Progenitor cell of endocrine pancreas (in vitro differentiated cells): ENCODE results near the gene LIN7B. TPM values are rescaled to one million over a fixed set of nuclear protein-coding genes. Genes with fewer than 3 reads are reported as not detected.

Source experiments
- DNase-seq: peaks from one replicate; pipeline ENCODE4 v3.0.0; 2021; ENCODE audit warnings: low spot score; ENCODE audit not compliant: unreplicated experiment
- H3K27ac Mint-ChIP-seq: 2 replicates; pipeline ENCODE4 v1.8.0; 2021; ENCODE audit warnings: mild to moderate bottlenecking, moderate library complexity, mixed read lengths
- H3K27me3 Mint-ChIP-seq: 2 replicates; pipeline ENCODE4 v1.8.0; 2021; ENCODE audit warnings: mixed read lengths
- H3K36me3 Mint-ChIP-seq: 2 replicates; pipeline ENCODE4 v1.8.0; 2022; ENCODE audit warnings: mixed read lengths; ENCODE audit not compliant: insufficient read depth
- H3K4me1 Mint-ChIP-seq: 2 replicates; pipeline ENCODE4 v1.8.0; 2021; ENCODE audit warnings: low read depth, mixed read lengths
- H3K4me3 Mint-ChIP-seq: 2 replicates; pipeline ENCODE4 v1.8.0; 2021; ENCODE audit warnings: low read depth, mild to moderate bottlenecking, moderate library complexity, mixed read lengths
- H3K9me3 Mint-ChIP-seq: 2 replicates; pipeline ENCODE4 v1.8.0; 2021; ENCODE audit warnings: low read depth, mixed read lengths
- CTCF ChIP-seq: fragments of 200-600 bp; sonication (generic); IDR thresholded peaks from one replicate; pipeline ENCODE4 v1.5.0; 2021; ENCODE audit warnings: antibody characterized with exemption, mild to moderate bottlenecking; ENCODE audit not compliant: unreplicated experiment
- total RNA-seq: library from RNA; stranded (reverse); gene quantifications from 2 replicates; pipeline ENCODE4 v1.2.1, GENCODE V29; 2021

Gene LIN7B
- total RNA-seq, 1 donor from 2014 or later, result 7.0 TPM

GRCh38 chr19:49086296-49086695 is 27.9 kb upstream of the LIN7B start:
- peaks cover 2% of the 10 kb centered on the region for H3K27me3 Mint-ChIP-seq
- peaks cover 14% of the 10 kb centered on the region for H3K36me3 Mint-ChIP-seq
- H3K4me1 Mint-ChIP-seq, result peaks cover 14% of the 10 kb centered on the region
- no peak for TF ChIP-seq CTCF
- no peaks in the 10 kb centered on the region for H3K9me3 Mint-ChIP-seq
- H3K4me3 Mint-ChIP-seq, result peak overlapping the region; percentile 95
- H3K27ac Mint-ChIP-seq, result peak overlapping the region; percentile 81
- no peak for DNase-seq

GRCh38 chr19:49091391-49092038 is 22.7 kb upstream of the LIN7B start:
- Mint-ChIP-seq H3K36me3 (peaks cover 29% of the 10 kb centered on the region), H3K4me3 (no peak overlapping the region), H3K27me3 (no peaks in the 10 kb centered on the region), H3K4me1 (peaks cover 5% of the 10 kb centered on the region), H3K27ac (no peak overlapping the region), H3K9me3 (no peaks in the 10 kb centered on the region)
- TF ChIP-seq CTCF, result no peak
- no peak for DNase-seq

GRCh38 chr19:49092686-49093085 is 21.5 kb upstream of the LIN7B start:
- Mint-ChIP-seq H3K27me3 (no peaks in the 10 kb centered on the region), H3K9me3 (no peaks in the 10 kb centered on the region), H3K36me3 (peaks cover 24% of the 10 kb centered on the region), H3K27ac (no peak overlapping the region), H3K4me3 (no peak overlapping the region), H3K4me1 (no peaks in the 10 kb centered on the region)
- no peak for TF ChIP-seq CTCF
- no peak for DNase-seq

GRCh38 chr19:49094505-49095482 is 19.4 kb upstream of the LIN7B start:
- Mint-ChIP-seq H3K4me1 (no peaks in the 10 kb centered on the region), H3K27ac (peak overlapping the region; percentile 80), H3K4me3 (no peak overlapping the region), H3K9me3 (no peaks in the 10 kb centered on the region), H3K27me3 (no peaks in the 10 kb centered on the region), H3K36me3 (peaks cover 28% of the 10 kb centered on the region)
- TF ChIP-seq CTCF, result no peak
- no peak for DNase-seq

DNA sequence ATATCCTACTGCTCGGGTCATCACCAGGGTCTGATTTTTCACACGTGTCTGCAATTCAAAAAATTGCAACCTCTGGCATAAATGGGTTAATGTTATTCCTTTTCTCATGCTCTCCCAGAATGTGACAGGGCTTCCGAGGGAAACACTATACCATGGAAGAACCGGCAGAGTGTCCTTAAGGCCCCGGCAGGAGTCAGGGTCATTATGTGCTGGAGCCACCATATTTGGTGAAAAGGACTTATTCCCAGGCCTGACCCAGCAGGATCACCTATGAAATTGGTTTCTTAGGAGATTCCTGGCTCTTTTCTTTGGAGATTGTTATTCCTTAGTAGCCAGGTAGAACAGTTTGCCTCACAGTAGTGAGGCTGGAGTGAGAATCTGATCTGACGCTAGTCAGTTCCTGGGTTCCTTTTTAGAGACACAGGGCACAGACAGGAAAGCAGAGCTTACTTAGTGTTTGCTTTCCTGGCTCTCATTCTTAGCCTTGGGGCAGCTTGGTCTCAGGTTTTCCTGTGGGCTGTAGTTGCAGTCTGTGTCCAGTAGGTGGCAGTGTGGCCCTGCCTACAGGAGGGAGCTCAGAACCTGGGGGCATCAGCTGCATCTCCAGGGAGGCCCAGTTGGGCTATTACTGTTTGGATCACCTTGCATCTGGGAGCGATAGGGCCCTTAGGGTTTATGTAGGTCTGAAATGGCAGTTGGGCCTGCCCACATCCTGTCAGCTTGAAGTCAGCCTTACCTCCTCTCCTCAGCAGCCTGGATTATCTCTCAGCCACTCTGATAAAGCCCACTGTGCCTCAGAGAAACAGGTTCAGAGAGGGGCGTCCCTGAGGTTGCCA is 16.5 kb upstream of the LIN7B start:
- Mint-ChIP-seq H3K27ac (no peak overlapping the region), H3K36me3 (peaks cover 22% of the 10 kb centered on the region)
- DNase-seq, result peak; percentile 70

More for the DNA sequence above, 16.5 kb upstream of the LIN7B start:
- peak; percentile 98 for TF ChIP-seq CTCF
- no peak overlapping the region for H3K4me3 Mint-ChIP-seq
- H3K27me3 Mint-ChIP-seq, result no peaks in the 10 kb centered on the region
- no peaks in the 10 kb centered on the region for H3K9me3 Mint-ChIP-seq
- H3K4me1 Mint-ChIP-seq, result no peaks in the 10 kb centered on the region
